KOPT-K1 (cell line): ENCODE results near the gene USP31.

Source experiments
- H3K27ac ChIP-seq: fragments of 200-600 bp; sonication (generic); 2 replicates; pipeline ENCODE4 v1.5.1; 2016; ENCODE audit warnings: antibody characterized with exemption, mild to moderate bottlenecking, low read depth, low read length; ENCODE audit not compliant: poor library complexity, severe bottlenecking
- H3K36me3 ChIP-seq: fragments of 200-600 bp; sonication (generic); 2 replicates; pipeline ENCODE4 v1.5.1; 2017; ENCODE audit warnings: antibody characterized with exemption, mild to moderate bottlenecking, low read length, moderate library complexity; ENCODE audit not compliant: insufficient read depth
- H3K9me3 ChIP-seq: fragments of 200-600 bp; sonication (generic); 2 replicates; pipeline ENCODE4 v1.5.1; 2017; ENCODE audit warnings: antibody characterized with exemption, low read length, mild to moderate bottlenecking; ENCODE audit not compliant: insufficient read depth, poor library complexity, severe bottlenecking

The USP31 gene

GRCh38 chr16:23052908-23053580 is 96.2 kb downstream of the USP31 start:
- Histone ChIP-seq H3K9me3 (no peaks in the 10 kb centered on the region), H3K36me3 (no peaks in the 10 kb centered on the region), H3K27ac (no peak overlapping the region)

GRCh38 chr16:23052221-23052620 is 97.0 kb downstream of the USP31 start:
- Histone ChIP-seq H3K27ac (no peak overlapping the region), H3K36me3 (no peaks in the 10 kb centered on the region), H3K9me3 (no peaks in the 10 kb centered on the region)

GRCh38 chr16:23051587-23051986 is 97.7 kb downstream of the USP31 start:
- no peaks in the 10 kb centered on the region for H3K9me3 ChIP-seq
- H3K27ac ChIP-seq = no peak overlapping the region

GRCh38 chr16:23048164-23048563 is 101.1 kb downstream of the USP31 start:
- H3K27ac ChIP-seq = no peak overlapping the region
- no peaks in the 10 kb centered on the region for H3K36me3 ChIP-seq
- H3K9me3 ChIP-seq = peaks cover 9% of the 10 kb centered on the region

More at GRCh38 chr16:23051587-23051986, 97.7 kb downstream of the USP31 start:
- no peaks in the 10 kb centered on the region for H3K36me3 ChIP-seq

GRCh38 chr16:23045025-23045424 is 104.2 kb downstream of the USP31 start:
- Histone ChIP-seq H3K36me3 (no peaks in the 10 kb centered on the region), H3K9me3 (peaks cover 9% of the 10 kb centered on the region), H3K27ac (no peak overlapping the region)

- Histone ChIP-seq H3K9me3 (peaks cover 9% of the 10 kb centered on the region), H3K27ac (no peak overlapping the region), H3K36me3 (no peaks in the 10 kb centered on the region)
Measured at GRCh38 chr16:23040246-23040645, 109.0 kb downstream of the USP31 start.

GRCh38 chr16:23039118-23039517 is 110.1 kb downstream of the USP31 start:
- H3K9me3 ChIP-seq = no peaks in the 10 kb centered on the region
- no peaks in the 10 kb centered on the region for H3K36me3 ChIP-seq
- no peak overlapping the region for H3K27ac ChIP-seq

GRCh38 chr16:23035240-23035639 is 114.0 kb downstream of the USP31 start:
- Histone ChIP-seq H3K36me3 (no peaks in the 10 kb centered on the region), H3K9me3 (peaks cover 13% of the 10 kb centered on the region), H3K27ac (no peak overlapping the region)

- Histone ChIP-seq H3K9me3 (peaks cover 13% of the 10 kb centered on the region), H3K27ac (no peak overlapping the region), H3K36me3 (no peaks in the 10 kb centered on the region)
Measured at GRCh38 chr16:23031508-23032098, 117.6 kb downstream of the USP31 start.

GRCh38 chr16:23029733-23030420 is 119.4 kb downstream of the USP31 start:
- peaks cover 13% of the 10 kb centered on the region for H3K9me3 ChIP-seq
- no peaks in the 10 kb centered on the region for H3K36me3 ChIP-seq
- H3K27ac ChIP-seq = no peak overlapping the region

- H3K36me3 ChIP-seq = no peaks in the 10 kb centered on the region
- H3K27ac ChIP-seq = no peak overlapping the region
- H3K9me3 ChIP-seq = no peaks in the 10 kb centered on the region
Measured at GRCh38 chr16:23027386-23027785, 121.9 kb downstream of the USP31 start.

- Histone ChIP-seq H3K27ac (no peak overlapping the region), H3K36me3 (no peaks in the 10 kb centered on the region), H3K9me3 (no peaks in the 10 kb centered on the region)
Measured at GRCh38 chr16:23026784-23027362, 122.4 kb downstream of the USP31 start.

GRCh38 chr16:23025692-23026307 is 123.5 kb downstream of the USP31 start:
- H3K36me3 ChIP-seq = no peaks in the 10 kb centered on the region
- H3K27ac ChIP-seq = no peak overlapping the region
- H3K9me3 ChIP-seq = no peaks in the 10 kb centered on the region

GRCh38 chr16:23024044-23024443 is 125.2 kb downstream of the USP31 start:
- H3K36me3 ChIP-seq = no peaks in the 10 kb centered on the region
- no peaks in the 10 kb centered on the region for H3K9me3 ChIP-seq
- H3K27ac ChIP-seq = no peak overlapping the region

- no peak overlapping the region for H3K27ac ChIP-seq
- H3K36me3 ChIP-seq = no peaks in the 10 kb centered on the region
- no peaks in the 10 kb centered on the region for H3K9me3 ChIP-seq
Measured at GRCh38 chr16:23020084-23020483, 129.2 kb downstream of the USP31 start.
